ENCODE data around the gene HSPG2. TPM values are rescaled to one million over a fixed set of nuclear protein-coding genes. Genes with fewer than 3 reads are reported as not detected.
A peak's percentile ranks its signal among the peaks of the same experiment; 100 is the strongest.

Gene HSPG2
- total and polyA plus RNA-seq, 9 of the 15 experiments (the other 6 are each of a cell fraction or from before 2014, with no cell fraction given), result 0.14 to 160 (median 15.7) TPM

- TF ChIP-seq, protein P1, sequence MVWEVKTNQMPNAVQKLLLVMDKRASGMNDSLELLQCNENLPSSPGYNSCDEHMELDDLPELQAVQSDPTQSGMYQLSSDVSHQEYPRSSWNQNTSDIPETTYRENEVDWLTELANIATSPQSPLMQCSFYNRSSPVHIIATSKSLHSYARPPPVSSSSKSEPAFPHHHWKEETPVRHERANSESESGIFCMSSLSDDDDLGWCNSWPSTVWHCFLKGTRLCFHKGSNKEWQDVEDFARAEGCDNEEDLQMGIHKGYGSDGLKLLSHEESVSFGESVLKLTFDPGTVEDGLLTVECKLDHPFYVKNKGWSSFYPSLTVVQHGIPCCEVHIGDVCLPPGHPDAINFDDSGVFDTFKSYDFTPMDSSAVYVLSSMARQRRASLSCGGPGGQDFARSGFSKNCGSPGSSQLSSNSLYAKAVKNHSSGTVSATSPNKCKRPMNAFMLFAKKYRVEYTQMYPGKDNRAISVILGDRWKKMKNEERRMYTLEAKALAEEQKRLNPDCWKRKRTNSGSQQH (CRISPR knock-in tag; IDR thresholded peaks at IDR 0.05), result no peak
- TF ChIP-seq CHD4 (IDR thresholded peaks at IDR 0.05; ENCODE audit: insufficient read depth, insufficient replicate concordance, low read depth, low read length, poor library complexity, severe bottlenecking) (no peak), ARHGAP35 (IDR thresholded peaks at IDR 0.05; ENCODE audit: partially characterized antibody) (no peak), FOS (IDR thresholded peaks at IDR 0.05; ENCODE audit: extremely low read depth, insufficient read length) (no peak), BHLHE40 (IDR thresholded peaks at IDR 0.05; ENCODE audit: low read length) (no peak), ZNF740 (CRISPR knock-in tag; IDR thresholded peaks at IDR 0.05) (peak; percentile 79), ZNF740 (tag; IDR thresholded peaks at IDR 0.05) (no peak), RCOR1 (IDR thresholded peaks at IDR 0.05; ENCODE audit: borderline replicate concordance in 1 of 2, low read depth in 2 of 2, low read length in 2 of 2) (0 out of 4 replicates have a peak, but pooled peaks of 1 of the 2 experiments have one; percentile 6), FOXJ2 (tag; IDR thresholded peaks at IDR 0.05) (no peak), ETV5 (CRISPR knock-in tag; IDR thresholded peaks at IDR 0.05; ENCODE audit: low read depth) (no peak), HMGN3 (IDR thresholded peaks at IDR 0.05; ENCODE audit: borderline replicate concordance, extremely low read depth, insufficient read length, low read depth, low read length) (no peak), TOE1 (IDR thresholded peaks at IDR 0.05; ENCODE audit: borderline replicate concordance) (peak; percentile 66), TOE1 (CRISPR knock-in tag; IDR thresholded peaks at IDR 0.05; ENCODE audit: borderline replicate concordance, low read depth) (no peak), ZBTB7A (IDR thresholded peaks at IDR 0.05; ENCODE audit: borderline replicate concordance, control insufficient read depth, low read depth, low read length) (peak; percentile 28; the same call in 1 of the 2 replicates), ZNF280B (CRISPR knock-in tag; IDR thresholded peaks at IDR 0.05) (no peak)
- TF ChIP-seq, protein P2, sequence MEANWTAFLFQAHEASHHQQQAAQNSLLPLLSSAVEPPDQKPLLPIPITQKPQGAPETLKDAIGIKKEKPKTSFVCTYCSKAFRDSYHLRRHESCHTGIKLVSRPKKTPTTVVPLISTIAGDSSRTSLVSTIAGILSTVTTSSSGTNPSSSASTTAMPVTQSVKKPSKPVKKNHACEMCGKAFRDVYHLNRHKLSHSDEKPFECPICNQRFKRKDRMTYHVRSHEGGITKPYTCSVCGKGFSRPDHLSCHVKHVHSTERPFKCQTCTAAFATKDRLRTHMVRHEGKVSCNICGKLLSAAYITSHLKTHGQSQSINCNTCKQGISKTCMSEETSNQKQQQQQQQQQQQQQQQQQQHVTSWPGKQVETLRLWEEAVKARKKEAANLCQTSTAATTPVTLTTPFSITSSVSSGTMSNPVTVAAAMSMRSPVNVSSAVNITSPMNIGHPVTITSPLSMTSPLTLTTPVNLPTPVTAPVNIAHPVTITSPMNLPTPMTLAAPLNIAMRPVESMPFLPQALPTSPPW (CRISPR knock-in tag; IDR thresholded peaks at IDR 0.05), result peak; percentile 28; the same call in 1 of the 2 replicates
- TF ChIP-seq, protein P3, sequence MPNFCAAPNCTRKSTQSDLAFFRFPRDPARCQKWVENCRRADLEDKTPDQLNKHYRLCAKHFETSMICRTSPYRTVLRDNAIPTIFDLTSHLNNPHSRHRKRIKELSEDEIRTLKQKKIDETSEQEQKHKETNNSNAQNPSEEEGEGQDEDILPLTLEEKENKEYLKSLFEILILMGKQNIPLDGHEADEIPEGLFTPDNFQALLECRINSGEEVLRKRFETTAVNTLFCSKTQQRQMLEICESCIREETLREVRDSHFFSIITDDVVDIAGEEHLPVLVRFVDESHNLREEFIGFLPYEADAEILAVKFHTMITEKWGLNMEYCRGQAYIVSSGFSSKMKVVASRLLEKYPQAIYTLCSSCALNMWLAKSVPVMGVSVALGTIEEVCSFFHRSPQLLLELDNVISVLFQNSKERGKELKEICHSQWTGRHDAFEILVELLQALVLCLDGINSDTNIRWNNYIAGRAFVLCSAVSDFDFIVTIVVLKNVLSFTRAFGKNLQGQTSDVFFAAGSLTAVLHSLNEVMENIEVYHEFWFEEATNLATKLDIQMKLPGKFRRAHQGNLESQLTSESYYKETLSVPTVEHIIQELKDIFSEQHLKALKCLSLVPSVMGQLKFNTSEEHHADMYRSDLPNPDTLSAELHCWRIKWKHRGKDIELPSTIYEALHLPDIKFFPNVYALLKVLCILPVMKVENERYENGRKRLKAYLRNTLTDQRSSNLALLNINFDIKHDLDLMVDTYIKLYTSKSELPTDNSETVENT (CRISPR knock-in tag; IDR thresholded peaks at IDR 0.05), result no peak
- TF ChIP-seq, protein P4, sequence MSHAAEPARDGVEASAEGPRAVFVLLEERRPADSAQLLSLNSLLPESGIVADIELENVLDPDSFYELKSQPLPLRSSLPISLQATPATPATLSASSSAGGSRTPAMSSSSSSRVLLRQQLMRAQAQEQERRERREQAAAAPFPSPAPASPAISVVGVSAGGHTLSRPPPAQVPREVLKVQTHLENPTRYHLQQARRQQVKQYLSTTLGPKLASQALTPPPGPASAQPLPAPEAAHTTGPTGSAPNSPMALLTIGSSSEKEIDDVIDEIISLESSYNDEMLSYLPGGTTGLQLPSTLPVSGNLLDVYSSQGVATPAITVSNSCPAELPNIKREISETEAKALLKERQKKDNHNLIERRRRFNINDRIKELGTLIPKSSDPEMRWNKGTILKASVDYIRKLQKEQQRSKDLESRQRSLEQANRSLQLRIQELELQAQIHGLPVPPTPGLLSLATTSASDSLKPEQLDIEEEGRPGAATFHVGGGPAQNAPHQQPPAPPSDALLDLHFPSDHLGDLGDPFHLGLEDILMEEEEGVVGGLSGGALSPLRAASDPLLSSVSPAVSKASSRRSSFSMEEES (CRISPR knock-in tag; IDR thresholded peaks at IDR 0.05), result peak; percentile 79
Observed at GRCh38 chr1:21941370-21941769, 4.3 kb upstream of the HSPG2 start (continued).
